GM19328 (cell line): Measurements from ENCODE around the gene CCNY.

Experiments
- ATAC-seq: cut with Tn5 transposase; IDR thresholded peaks from one replicate; pipeline ENCODE4 v1.9.1; 2021; ENCODE audit warnings: mild to moderate bottlenecking, moderate library complexity; ENCODE audit not compliant: unreplicated experiment

The CCNY gene

DNA sequence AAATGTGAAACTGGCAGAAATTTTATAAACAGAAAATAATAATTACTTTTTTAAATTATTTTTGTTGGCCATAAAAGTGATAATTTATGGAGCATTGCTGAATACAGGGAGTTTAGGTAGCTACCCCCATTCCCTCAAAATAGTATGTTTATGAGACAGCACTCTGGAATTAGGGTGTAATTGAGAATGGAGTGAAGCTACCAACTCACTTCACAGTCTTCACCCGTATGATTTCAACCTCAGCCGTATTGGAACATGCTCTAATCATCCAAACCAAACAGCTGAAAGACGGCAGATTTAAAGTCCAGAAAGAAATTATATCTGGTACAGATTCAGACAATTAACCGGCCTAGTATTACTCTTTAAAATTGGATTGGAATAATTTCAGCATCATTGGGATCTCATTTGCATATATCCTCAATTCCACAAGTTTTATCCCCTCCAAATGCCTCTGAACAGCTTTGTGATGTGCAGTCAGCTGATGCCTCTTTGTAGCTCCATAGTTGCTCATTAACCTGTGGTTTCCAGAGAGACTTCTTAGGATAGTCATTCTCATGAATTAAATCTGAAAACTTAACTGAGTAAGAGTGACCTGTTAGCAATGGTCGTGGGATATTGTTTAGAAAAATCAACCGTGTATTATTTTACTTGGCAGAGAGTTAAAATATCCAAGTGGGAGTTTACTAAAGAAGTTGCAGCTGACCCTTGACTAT, 209.7 kb downstream of the CCNY start:
- ATAC-seq, result no peak

DNA sequence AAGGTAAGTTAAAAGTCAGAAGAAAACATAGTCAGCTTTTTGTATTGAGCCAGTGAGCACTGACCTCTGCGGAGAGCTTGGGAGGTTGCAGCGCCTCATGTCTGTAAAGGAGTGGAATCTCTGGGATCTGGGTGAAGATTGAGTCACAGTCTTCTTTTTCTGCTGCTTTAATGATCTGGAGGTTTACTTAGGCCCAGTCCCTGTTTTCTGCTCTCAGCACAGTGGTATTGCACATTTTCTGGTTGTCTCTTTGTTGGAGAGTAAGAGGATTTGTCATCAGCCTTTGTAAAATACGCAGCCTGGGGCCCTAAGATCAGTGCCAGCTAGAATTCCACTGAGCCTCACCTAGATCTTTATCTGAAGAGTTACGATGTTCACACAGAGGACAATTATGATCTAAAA, 210.5 kb downstream of the CCNY start:
- no peak for ATAC-seq

DNA sequence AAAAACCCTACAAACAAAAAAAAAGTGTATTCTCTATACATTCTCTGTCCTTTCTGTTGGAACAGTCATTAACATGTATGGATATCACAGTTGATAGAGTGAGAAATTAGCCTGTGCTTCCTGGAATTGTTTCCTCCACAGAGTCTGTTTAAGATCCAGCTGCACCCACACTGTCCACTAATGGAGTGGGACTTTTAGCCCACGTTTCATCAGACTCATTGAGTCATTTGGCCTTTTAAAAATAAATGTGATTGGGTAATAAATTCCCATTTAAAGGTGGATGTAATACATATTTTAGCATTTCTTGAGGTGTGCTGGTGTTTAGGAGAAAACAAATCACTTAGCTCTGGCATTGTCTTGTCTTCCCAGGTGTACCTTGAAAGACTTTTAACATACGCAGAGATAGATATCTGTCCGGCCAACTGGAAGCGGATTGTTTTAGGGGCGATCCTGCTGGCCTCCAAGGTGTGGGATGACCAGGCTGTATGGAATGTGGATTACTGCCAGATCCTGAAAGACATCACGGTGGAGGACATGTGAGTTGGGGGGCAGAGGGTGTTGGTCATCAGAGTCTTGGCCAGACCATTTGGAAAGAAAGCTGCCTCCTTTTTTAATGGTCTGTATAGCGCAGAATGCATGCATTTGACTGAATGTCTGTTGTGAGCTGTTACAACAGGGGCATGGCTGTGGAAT, 216.5 kb downstream of the CCNY start:
- ATAC-seq, result no peak

DNA sequence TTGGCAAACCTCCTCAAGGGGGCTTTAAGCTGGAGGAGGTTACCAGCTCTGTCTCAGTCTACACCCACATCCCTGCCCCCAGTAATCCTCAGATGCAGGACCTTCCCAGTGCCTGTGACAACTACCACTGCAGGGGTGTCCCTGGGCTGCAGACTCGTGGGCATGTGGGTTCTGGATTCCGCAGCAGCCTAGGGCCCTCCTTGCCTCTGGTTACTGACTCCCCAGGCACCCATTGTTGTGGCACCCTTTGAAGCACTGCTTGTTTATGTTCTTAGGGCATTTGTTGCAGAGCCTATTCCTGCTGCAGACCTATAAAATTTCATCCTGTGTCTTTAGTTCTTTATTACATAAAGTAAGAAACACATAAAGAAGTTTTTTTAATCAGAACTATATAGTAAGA, 217.7 kb downstream of the CCNY start:
- ATAC-seq, result no peak

DNA sequence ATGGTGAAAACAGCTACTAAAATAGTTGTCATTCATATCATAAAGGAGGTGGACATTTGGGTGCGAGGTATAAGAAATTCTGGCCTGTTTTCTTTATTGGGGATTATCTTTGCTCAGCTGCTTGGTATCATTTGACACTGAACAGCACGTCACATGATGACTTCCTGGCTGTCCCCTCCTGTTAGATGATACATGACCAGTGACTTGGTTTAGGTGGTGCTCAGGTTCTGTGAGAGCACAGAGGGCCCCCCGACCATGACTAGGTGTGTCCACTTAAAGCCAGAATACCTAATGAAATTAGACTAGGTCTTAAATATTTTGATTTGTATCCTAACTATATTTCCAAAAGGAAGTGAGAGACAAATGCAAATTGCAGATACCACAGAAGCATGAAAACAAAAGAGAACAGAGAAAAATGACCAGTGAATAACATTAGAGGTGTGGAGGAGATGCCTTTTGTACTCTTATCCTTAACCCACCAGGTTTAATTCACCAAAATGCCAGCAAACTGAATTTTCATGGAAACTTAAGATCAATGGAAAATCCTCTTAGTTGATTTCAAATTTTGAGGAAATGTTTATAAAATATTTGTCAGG, 218.2 kb downstream of the CCNY start:
- peak; percentile 53 for ATAC-seq

DNA sequence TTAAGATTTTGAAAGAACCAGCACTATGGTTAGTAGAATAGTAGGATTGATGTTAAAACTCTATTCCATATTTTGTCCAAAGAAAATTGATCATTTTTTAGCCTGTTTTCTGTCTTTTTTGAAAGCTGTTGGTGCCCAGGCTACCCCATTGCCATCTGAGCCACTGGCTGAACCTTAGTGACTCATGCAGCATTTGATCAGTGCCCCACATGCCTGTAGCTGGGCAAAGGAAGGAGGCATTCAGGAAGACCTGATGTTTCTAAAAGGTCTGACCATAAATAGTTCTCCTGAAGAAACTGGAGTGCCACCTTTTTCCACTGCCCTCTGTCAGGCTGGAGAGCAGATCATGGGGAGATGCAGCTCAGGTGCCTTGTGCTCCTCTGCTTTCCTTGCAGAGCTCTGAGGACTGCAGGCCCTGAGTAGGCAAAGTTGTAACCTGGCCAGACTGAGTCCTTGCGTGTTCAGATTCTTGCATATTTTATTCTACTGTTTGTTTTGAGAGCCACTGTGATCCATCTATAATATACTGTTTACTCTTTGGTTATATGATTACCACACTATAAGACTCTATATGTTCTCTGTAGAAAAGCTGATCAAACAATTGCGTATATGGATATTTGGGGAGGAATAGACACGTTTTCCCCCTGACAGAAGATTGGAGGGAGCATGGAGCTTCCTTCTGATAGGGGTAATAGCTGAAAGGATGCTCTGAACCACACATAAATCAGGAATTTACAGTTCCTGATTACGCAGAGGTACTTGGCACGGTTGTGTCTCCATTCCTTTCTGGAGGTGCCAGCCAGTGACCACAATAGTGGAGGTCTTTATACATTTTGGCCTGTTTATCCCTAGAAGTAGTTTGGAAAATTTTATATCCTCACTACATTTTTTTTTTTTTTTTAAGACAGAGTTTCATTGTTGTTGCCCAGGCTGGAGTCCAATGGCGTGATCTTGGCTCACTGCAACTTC, 219.9 kb downstream of the CCNY start:
- no peak for ATAC-seq

DNA sequence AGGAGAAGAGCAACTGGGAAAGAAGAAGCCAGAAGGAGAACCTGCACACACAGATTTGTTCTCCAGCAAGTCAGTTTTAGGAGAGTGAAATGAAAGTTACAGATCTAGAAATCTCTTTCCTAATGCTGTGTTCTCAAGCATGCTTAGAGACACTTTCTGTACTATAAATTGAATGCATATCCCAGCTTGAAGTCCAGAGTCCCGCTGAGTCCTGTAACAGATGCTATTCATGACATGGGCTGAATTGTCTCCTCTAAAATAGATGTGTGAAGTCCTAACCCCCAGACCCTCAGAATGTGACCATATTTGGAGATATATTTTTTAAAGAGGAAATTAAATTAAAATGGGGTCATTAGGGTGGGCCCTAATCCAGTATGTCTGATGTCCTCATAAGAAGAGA, 222.0 kb downstream of the CCNY start:
- ATAC-seq, result no peak

DNA sequence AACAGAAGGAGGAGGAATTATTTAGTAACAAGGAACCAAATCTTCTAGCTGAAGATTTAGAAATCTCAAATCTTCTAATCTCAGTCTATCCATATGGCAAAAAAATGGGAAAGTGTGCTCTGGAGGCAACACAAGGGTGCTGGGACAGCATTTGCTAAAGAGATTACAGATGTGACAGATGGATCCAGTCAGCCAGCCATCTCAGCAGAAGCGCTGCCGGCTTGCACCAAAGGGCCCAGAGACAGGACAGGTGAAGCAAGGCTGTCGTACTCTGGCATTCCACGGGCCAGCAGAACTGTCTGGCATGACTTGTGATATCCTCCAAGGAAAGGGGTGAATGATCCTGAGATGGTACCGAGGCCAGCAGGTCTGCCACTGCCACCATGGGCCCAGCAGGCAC, 223.1 kb downstream of the CCNY start:
- no peak for ATAC-seq

DNA sequence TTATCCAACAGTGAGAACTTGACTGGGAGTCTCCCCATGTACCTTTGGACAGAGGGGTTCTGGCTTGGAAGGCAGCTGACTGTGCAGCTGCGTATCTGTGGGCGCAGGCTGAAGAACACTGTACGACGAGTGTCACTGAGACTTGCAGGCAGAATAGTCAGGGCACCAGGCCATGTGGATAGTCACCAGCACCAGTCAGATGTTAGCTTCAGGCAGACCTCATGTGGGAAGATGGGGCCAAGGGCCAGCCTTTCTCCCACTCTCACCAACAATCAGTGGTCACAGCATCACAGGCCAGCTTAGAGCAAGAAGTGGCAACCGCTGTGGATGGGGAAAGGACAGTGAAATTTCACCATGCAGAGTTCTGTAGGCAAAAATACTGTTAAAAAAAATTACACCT, 225.4 kb downstream of the CCNY start:
- no peak for ATAC-seq

DNA sequence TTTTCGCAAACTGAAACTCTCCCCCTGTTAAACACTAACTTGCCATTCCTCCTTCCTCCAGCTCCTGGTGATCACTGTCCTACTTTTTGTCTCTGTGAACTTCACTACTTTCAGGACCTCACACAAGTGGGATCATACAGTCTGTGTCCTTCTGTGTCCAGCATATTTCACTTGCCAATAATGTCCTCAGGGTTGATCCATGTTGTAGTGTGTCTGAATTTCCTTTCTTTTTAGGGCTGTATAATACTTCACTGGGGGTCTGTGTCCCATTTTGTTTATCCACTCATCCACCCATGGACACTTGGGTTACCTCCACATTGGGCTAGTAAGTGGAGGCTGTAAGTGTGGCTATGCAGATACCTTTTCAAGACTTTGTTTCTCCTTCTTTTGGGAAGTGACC, 226.1 kb downstream of the CCNY start:
- ATAC-seq, result no peak

DNA sequence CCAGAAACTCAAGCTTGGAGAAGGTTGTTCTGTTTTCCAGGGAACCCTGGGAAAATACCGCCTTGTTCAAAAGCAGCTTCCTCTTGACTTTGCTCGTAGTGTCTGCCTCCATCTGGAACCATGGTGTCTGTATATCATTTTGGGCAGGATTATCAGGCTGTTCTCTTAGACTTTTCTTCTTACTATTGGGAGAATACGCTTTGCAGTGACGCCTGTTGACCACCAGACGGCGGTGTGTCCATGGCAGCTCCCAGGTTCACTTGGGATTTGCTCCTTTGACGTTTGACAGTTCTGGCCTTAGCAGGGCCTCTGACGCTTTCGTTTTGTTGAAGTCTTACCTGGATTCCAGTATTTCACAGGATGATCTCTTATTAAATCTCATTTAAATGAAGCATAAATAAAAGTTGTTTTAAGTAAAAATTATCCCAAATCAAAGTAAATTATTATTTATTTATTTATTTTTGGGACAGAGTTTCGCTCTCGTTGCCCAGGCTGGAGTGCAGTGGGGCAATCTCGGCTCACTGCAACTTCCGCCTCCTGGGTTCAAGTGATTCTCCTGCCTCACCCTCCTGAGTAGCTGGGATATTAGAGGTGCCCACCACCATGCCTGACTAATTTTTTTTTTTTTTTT, 227.1 kb downstream of the CCNY start:
- no peak for ATAC-seq

DNA sequence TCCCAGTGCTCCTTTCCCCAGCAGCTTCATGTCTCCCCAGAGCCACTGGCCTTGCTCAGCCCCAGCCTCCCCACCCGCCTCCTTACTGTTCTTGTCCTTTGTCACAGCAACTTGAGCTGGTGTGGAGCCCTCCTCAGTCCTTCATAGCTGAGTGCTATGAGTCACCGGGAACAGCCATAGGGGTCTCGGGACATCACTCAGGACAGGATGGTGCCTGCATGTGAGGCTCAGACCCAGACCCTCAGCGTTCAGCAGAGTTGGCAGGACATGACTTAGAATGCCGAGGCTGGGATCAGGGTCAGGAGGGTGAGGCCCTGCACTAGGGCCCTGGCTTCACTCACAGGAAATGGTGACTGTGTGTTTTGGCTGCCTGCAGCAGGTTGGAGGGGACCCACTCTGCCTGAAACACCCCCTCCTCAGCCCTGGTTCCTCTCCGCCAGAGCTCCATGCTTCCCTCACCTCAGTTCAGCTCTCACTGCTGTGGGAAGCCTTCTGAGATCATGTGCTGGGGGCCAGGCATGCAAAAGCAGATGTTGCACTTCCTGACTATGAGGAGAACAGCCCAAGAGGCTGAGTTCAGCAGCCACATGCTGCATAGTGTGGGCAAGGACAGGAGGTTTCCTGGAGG, 228.1 kb downstream of the CCNY start:
- ATAC-seq, result no peak

DNA sequence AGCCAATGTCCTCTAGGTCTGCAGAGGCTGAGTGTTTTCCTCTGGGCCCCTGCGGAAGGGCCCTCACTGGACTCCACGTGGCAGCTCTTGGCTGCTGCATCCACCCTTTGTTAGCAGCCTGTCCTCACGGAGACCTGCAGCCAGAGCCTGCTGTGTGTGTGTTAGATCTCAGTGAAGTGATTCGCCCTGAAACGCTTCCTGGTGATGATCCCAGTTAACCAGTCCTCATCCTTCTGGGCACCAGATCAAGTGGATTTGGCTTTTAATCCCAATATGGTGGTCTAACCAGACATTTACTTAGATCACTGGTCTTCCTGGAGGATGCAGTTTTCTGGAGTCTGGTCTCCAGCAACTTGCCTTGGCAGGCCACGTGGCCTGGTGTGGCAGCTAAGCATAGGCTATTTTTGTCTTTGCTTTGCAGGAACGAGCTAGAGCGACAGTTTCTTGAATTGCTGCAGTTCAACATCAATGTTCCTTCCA, 229.3 kb downstream of the CCNY start:
- no peak for ATAC-seq

DNA sequence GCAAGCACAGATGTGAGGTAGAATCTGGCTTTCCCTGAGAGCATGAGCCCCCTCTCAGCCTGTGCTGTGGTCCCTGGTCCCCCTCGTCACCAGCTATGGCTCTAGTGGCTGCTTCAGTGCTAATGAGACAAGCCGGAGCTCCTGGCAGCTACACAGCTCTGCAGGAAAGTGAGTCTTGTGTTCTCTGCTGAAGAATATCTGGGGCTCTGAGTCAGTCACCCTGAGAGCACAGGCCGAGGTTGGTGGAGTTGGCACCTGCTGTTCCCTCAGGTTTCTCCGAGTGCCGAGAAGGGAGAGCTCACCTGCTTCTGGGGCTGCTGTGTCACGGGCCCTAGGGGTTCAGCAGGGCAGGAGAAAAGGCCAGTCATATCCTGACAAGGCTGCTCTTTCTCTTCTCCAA, 231.6 kb downstream of the CCNY start:
- ATAC-seq, result no peak

DNA sequence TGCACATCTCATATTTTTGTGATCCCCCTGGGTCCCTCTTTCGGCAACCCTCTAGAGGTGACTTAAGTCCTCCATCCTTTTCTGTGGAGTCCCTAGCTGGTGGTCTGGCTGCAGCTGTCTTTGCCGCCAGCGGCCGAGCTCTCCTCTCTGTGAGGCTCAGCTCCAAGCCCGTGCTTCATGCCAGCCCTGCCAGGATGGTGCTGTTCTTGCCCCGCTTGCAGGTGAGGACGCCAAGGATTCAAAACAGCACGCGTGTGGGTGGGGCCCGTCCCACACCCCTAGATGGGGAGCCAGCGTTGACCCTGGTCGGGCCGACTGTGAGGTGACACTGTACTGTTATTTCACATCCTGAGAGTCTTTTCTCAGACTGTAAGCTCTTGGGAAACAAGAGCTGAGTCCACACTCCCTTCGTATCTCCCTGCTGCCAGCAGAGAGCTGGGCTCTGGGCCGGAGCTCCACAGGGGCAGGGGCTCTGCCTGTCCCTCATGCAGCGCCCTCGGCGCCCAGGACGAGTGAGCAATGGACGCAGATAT, 232.2 kb downstream of the CCNY start:
- no peak for ATAC-seq

DNA sequence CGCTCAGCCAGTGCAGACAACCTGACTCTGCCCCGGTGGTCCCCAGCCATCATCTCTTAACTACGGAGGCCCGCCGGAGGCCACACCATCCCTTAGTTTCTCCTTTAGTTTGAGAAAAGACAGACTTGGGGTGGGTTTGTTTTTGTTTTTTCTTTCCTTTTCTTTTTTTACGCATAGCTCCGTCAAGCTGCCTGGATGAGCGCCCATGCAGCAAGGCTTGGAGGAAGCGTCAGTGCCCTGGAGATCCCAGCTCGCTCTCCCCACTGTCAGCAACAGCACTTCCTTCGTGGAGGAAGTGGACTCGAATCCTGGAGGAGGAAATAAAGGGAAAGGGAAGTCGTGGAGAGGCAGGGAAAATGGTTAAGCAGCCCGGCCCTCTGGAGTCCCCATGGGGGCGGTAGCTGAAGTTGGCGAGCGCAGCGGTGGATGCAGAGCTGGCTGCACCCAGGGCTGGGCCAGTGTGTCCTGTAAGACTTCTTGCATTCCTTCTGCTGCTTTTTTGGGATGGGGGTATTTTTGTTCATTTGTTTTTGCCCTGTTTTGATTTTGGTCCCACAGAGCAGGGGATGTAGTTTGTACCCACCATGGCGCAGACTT, 232.9 kb downstream of the CCNY start:
- no peak for ATAC-seq

DNA sequence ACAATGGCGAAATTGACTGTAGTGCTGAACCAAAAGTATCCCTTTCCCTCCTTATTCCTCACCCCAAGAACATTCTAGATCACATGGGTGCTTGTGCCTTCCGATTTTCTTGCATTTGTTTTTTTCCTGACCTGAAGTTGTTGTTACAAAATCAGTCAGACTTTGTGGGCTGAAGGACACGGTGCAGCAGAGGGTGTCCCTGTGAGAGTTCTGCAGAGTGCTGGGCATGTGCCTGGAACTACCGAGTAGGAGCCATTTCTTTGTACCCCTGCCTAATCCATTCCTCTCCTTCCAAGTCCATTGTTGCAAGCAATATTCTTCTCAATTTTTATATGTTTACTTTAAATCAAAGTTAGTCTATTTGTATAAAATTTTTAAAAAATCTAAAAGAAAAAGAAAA, 233.5 kb downstream of the CCNY start:
- no peak for ATAC-seq

DNA sequence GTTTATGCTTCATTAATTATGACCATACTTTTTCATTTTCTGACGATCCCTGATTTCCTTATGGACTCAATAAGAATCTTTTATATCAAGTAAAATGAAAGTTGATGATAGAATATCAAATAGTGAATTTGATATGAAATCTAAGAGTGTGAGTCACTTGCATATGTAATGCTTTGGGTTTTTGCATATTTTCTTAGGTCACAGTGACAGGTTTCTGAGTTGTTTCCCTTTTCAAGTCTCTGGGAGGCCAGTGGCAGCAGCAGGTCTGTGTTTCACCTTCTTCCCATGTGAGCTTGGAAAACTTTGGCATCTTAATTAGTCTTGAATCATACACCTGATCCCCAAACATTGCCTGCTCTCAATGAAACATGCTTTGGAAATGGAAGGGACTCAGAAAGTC, 234.1 kb downstream of the CCNY start:
- ATAC-seq, result no peak

DNA sequence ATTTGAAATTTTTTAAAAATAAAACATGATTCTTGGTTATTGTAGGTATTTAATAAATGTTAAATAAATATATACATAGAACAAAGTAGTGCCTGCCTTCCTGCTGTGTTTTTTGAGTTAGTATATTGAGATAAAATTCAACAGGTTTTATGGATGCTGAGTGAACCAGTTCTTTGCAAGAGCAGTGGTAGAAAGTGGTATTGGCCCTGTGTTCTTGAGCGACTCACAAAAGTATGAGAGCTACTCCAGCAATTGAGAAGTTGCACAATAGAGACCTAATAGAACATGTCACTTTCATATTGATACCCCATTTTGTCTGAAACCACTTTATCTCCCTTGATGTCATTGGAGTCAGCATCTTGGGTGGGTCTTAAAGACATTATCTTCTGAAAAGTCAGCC, 236.3 kb downstream of the CCNY start:
- ATAC-seq, result no peak

DNA sequence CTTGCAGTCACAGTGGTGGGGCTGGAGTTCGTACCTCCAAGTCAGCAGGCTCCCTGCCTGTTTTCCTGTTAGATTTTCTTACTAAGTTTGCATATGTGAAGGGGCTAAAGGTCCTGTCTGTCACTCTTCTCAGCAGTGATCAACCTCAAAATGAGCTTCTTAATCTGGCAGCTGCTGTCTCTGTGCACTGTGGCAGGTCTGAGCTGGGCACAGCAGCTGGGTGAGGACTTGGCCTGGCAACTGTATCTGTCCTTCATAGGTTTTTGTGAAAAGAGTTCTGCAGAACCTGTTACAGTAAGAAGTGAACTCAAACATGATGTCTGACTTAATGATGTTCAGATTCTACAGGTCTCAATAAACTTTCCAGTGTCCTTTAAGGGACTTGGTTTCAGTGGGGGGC, 237.5 kb downstream of the CCNY start:
- ATAC-seq, result no peak
